ENCODE results near the gene CCDC7.
"Not testable (repeated sequence)": the region's sequence is repeated elsewhere in the genome, so short reads cannot be mapped to it uniquely, and the experiment has no call there.

The CCDC7 gene

GRCh38 chr10:32577448-32577847, 131.5 kb downstream of the CCDC7 start:
- no peak overlapping the region for H3K27ac Mint-ChIP-seq
- H3K36me3 Mint-ChIP-seq (ENCODE audit: low read depth), result no peaks in the 10 kb centered on the region
- no peaks in the 10 kb centered on the region for H3K27me3 Mint-ChIP-seq (ENCODE audit: low read depth)
- no peak for TF ChIP-seq CTCF (IDR thresholded peaks at IDR 0.05; ENCODE audit: unreplicated experiment in 3 of 3)
- H3K4me1 Mint-ChIP-seq, result no peaks in the 10 kb centered on the region
- no peaks in the 10 kb centered on the region for H3K9me3 Mint-ChIP-seq
- no peak overlapping the region for H3K4me3 Mint-ChIP-seq

- no peak overlapping the region for H3K4me3 Mint-ChIP-seq
- H3K27ac Mint-ChIP-seq, result no peak overlapping the region
- TF ChIP-seq CTCF (IDR thresholded peaks at IDR 0.05; ENCODE audit: unreplicated experiment in 3 of 3), result no peak
- peaks cover 5% of the 10 kb centered on the region for H3K4me1 Mint-ChIP-seq
- H3K9me3 Mint-ChIP-seq, result no peaks in the 10 kb centered on the region
- H3K36me3 Mint-ChIP-seq (ENCODE audit: low read depth), result no peaks in the 10 kb centered on the region
- no peaks in the 10 kb centered on the region for H3K27me3 Mint-ChIP-seq (ENCODE audit: low read depth)
Measured at GRCh38 chr10:32582946-32583345, 137.0 kb downstream of the CCDC7 start.

DNA sequence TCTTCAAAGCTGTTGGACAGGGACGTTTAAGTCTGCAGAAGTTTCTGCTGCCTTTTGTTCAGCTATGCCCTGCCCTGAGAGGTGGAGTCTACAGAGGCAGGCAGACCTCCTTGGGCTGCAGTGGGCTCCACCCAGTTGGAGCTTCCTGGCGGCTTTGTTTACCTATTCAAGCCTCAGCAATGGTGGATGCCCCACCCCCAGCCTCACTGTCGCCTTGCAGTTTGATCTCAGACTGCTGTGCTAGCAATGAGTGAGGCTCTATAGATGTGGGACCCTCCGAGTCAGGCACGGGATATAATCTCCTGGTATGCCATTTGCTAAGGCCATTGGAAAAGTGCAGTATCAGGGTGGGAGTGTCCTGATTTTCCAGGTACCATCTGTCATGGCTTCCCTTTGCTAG, 152.1 kb downstream of the CCDC7 start:
- H3K4me1 Mint-ChIP-seq, result not testable (repeated sequence)

DNA sequence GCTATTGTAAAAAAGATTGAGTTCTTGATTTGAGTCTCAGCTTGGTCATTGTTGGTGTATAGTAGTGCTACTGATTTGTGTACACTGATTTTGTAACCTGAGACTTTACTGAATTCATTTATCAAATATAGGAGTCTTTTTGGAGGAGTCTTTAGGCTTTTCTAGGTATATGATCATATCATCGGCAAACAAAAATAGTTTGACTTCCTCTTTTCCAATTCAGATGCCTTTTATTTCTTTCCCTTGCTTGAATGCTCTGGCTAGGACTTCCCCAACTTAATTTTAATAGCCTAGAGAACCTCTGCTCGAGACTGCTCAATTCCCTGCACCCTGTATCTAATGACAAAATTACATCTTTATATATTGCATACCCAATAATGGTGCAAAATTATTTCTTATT, 154.4 kb downstream of the CCDC7 start:
- H3K9me3 Mint-ChIP-seq, result peaks cover 60% of the 10 kb centered on the region
- TF ChIP-seq CTCF (IDR thresholded peaks at IDR 0.05; ENCODE audit: unreplicated experiment in 3 of 3), result no peak
- H3K4me3 Mint-ChIP-seq, result no peak overlapping the region
- peaks cover 15% of the 10 kb centered on the region for H3K36me3 Mint-ChIP-seq (ENCODE audit: low read depth)
- H3K27ac Mint-ChIP-seq, result no peak overlapping the region
- H3K27me3 Mint-ChIP-seq (ENCODE audit: low read depth), result no peaks in the 10 kb centered on the region
- H3K4me1 Mint-ChIP-seq, result no peaks in the 10 kb centered on the region

More for the DNA sequence above, 152.1 kb downstream of the CCDC7 start:
- H3K27me3 Mint-ChIP-seq (ENCODE audit: low read depth); H3K27ac Mint-ChIP-seq; H3K4me3 Mint-ChIP-seq: not testable (repeated sequence)
- Mint-ChIP-seq H3K36me3 (ENCODE audit: low read depth) (peaks cover 13% of the 10 kb centered on the region), H3K9me3 (peaks cover 61% of the 10 kb centered on the region)

DNA sequence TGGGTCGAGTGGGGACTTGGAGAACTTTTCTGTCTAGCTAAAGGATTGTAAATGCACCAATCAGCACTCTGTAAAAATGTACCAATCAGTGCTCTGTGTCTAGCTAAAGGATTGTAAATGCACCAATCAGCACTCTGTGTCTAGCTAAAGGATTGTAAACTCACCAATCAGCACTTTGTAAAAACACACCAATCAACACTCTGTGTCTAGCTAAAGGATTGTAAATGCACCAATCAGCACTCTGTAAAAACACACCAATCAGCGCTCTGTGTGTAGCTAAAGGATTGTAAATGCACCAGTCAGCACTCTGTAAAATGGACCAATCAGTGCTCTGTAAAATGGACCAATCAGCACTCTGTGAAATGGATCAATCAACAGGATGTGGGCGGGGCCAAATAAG, 155.6 kb downstream of the CCDC7 start:
- H3K4me1 Mint-ChIP-seq; H3K27ac Mint-ChIP-seq; H3K27me3 Mint-ChIP-seq (ENCODE audit: low read depth); H3K4me3 Mint-ChIP-seq: not testable (repeated sequence)
- peaks cover 47% of the 10 kb centered on the region for H3K9me3 Mint-ChIP-seq
- H3K36me3 Mint-ChIP-seq (ENCODE audit: low read depth), result peaks cover 12% of the 10 kb centered on the region

- H3K27ac Mint-ChIP-seq, result no peak overlapping the region
- no peak for TF ChIP-seq CTCF (IDR thresholded peaks at IDR 0.05; ENCODE audit: unreplicated experiment in 3 of 3)
- H3K4me1 Mint-ChIP-seq, result no peaks in the 10 kb centered on the region
- H3K27me3 Mint-ChIP-seq (ENCODE audit: low read depth), result no peaks in the 10 kb centered on the region
- H3K9me3 Mint-ChIP-seq, result peaks cover 24% of the 10 kb centered on the region
- no peak overlapping the region for H3K4me3 Mint-ChIP-seq
- peaks cover 3% of the 10 kb centered on the region for H3K36me3 Mint-ChIP-seq (ENCODE audit: low read depth)
Measured at GRCh38 chr10:32605787-32606186, 159.8 kb downstream of the CCDC7 start.

DNA sequence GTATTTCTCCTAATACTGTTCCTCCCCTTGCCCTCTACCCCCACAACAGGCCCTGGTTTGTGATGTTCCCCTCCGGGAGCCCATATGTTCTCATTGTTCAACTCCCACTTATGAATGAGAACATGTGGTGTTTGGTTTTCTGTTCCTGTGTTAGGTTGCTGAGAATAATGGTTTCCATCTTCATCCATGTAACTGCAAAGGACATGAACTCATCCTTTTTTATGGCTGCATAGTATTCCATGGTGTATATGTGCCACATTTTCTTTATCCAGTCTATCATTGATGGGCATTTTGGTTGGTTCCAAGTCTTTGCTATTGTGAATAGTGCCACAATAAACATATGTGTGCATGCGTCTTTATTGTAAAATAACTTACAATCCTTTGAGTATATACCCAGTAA, 164.6 kb downstream of the CCDC7 start:
- H3K36me3 Mint-ChIP-seq (ENCODE audit: low read depth); H3K4me3 Mint-ChIP-seq; H3K4me1 Mint-ChIP-seq: not testable (repeated sequence)

DNA sequence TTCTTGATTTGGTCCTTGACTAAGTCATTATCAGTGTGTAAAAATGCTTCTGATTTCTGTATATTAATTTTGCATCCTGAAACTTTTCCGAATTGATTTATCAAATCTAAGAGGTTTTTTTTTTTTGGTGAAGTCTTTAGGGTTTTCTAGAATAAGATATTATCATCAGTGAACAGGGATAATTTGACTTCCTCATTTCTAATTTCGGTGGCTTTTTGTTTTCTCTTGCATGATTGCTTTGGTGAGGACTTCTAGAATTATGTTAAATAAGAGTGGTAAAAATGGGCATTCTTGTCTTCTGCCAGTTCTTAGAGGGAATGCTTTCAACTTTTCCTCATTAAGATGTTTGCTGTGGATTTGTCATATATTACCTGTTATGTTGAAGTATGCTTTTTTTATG, 170.5 kb downstream of the CCDC7 start:
- TF ChIP-seq CTCF (IDR thresholded peaks at IDR 0.05; ENCODE audit: unreplicated experiment in 3 of 3), result no peak

More for the DNA sequence above, 164.6 kb downstream of the CCDC7 start:
- H3K27me3 Mint-ChIP-seq (ENCODE audit: low read depth); H3K27ac Mint-ChIP-seq: not testable (repeated sequence)
- H3K9me3 Mint-ChIP-seq, result peaks cover 37% of the 10 kb centered on the region

More for the DNA sequence above, 170.5 kb downstream of the CCDC7 start:
- no peaks in the 10 kb centered on the region for H3K4me1 Mint-ChIP-seq
- no peak overlapping the region for H3K27ac Mint-ChIP-seq
- no peaks in the 10 kb centered on the region for H3K36me3 Mint-ChIP-seq (ENCODE audit: low read depth)
- H3K4me3 Mint-ChIP-seq, result no peak overlapping the region
- H3K27me3 Mint-ChIP-seq (ENCODE audit: low read depth), result no peaks in the 10 kb centered on the region
- peaks cover 41% of the 10 kb centered on the region for H3K9me3 Mint-ChIP-seq
